ENCODE data around the gene ETFBKMT.

The ETFBKMT gene

DNA sequence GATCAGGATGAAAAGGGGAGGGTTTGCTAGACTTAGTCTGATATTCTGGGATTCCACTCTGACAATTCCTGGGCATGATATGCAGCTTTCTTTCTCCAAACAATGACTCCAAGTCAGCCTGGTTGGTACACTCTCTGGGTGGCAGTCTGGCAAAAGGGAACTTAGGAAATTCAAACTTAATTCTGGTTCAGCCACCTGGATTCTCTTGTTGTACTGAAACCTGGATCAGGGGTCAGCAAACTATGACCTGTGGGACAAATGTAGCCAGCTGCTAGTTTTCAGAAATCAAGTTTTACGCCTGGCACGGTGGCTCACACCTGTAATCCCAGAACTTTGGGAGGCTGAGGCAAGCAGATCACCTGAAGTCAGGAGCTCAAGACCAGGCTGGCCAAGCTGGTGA lies 63.1 kb downstream of the ETFBKMT start:
- DNase-seq (ENCODE audit: low read depth): no peak
